GM10847 (cell line): ENCODE measurements around the gene RNF150.

Experiments
- POLR2A ChIP-seq: IDR thresholded peaks from 2 replicates; pipeline ENCODE4 v1.6.1; 2011; ENCODE audit not compliant: insufficient read length; ENCODE audit errors: extremely low read depth

RNF150 gene

GRCh38 chr4:141023051-141023450, 110.2 kb downstream of the RNF150 start:
- no peak for TF ChIP-seq POLR2A

DNA sequence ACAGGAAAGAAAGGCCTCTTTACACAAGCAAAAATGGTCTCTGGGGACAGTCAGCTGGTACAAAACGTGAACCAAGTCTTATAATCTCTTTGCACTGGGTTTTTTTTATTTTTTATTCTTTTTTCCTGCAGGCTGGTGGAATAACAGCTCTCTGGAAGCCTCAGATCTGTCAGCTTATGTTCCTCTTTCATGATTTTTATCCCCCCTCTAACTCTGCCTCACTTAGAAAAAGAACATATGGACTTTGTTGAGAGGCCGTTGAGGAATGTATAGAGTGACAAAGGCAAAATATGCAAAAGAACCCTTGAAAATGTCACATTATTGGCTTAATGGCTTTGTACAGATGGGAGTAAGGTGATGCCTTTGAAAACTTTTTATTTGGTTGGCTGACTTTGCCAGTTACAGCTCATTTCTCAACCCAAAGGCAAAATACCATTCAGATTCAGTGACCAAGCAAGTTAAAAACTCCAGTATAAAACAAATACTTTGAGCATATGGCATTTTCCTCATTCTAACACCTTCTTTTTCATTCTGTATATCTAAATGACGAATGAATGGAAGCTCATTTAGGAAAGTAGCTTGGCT, 111.1 kb downstream of the RNF150 start:
- no peak for TF ChIP-seq POLR2A

- TF ChIP-seq POLR2A: no peak
Observed at GRCh38 chr4:141021397-141022110, 111.7 kb downstream of the RNF150 start.

DNA sequence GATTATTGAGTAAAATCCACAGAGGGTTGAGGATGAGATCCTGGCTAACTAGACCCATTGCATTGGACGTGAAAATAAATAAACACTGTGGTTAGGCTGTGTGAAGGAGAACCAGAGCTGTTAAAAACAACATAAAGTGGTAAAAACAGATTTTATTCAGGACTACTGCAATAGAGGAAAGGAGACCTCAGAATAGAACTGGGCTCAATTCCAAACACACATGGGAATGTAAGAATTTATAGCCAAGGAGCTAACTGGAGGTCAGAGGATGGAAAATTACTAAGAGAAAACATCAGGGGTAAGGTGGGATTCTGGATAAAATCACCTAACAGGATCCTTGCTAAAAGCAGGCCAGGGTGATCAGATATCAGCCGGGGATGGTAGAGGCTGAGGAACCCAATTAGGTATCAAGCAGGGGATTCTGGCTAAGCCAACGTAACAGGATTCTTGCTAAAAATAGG, 112.4 kb downstream of the RNF150 start:
- no peak for TF ChIP-seq POLR2A

DNA sequence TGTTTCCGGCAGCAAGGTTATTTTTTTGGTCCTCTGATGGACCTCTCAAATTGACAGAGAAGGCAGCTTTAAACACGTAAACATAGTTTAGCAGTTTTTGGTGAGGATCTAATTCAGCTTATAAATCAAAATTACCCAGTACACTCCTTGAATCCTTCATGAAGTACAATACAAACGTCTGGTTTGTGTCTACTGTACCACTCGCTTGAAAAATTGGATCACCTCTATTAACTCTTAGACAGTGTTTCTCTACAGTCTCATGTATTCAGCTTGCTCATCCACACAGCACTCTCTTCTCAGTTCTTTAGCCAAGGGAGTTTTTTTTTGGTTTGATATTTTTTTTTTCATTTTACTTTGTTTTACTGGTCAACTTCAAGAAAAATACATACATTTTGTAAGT, 113.5 kb downstream of the RNF150 start:
- no peak for TF ChIP-seq POLR2A

DNA sequence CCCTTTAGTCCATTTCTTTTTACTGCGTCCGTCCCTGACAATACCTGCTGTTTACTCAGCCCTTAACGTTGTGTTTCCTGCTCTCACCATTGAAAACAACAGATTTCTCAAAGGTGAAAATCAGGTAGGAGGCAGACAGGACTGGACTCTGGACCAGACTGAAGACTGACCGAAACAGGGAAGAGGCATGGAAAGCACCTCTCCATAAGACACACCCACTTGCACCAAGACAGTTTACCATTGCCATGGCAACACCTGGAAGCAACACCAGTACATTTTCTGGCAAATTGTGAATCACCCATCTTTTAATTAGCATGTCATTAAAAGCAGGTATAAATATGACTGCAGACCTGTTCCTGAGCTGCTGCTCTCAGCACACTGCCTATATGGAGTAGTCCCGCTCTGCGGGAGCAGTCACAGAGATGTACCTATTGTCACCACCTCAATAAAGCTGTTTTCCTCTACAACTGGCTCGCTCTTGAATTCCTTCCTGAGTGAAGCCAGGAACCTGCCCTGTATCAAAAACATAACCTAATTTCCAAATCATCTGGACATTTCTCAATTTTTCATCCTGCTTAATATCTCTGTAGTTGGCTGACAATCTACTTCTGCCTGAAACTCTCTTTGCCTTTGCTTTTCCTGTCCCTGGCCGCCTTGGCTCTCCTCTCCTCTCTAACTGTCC, 117.0 kb downstream of the RNF150 start:
- no peak for TF ChIP-seq POLR2A

GRCh38 chr4:141013899-141014298, 119.4 kb downstream of the RNF150 start:
- no peak for TF ChIP-seq POLR2A

DNA sequence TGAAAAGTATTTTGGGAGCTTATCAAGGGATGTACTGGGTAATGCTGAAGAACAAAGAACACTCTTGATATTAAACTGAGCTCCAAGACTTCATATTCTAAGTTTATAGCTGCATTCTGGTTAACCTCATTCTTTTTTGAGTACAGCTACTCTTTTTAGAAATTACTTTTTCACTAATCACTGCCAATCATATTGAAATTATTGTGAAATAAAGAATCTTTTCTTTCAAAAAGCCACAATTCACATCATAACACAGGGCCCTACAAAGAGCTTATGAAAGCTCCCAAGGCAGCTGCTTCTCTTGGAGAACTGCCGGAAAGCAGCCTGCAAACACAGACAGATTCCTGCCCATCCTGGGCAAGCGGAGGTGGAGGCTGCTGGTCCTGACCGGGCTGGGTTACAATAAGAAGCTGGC, 121.4 kb downstream of the RNF150 start:
- TF ChIP-seq POLR2A: no peak

GRCh38 chr4:141009931-141010330, 123.3 kb downstream of the RNF150 start:
- no peak for TF ChIP-seq POLR2A

DNA sequence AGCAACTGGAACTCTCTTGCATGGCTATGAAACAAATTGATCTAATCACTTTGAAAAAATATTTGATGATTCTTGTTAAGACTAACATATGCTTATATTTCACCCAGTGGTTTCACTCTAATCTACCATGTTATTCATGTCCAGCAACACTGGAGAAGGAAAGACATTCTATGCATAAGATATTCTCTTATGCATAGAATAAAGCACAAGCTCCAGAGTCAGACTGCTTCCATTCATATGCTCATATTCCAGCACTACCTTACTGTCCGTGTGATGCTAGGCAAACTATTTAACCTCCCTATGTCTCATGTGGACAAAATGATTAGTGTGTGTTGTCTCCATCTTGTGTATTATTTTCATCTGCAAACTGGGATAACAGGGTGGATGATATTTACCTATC, 124.1 kb downstream of the RNF150 start:
- TF ChIP-seq POLR2A: no peak

- TF ChIP-seq POLR2A: no peak
Observed at GRCh38 chr4:141006242-141006802, 126.9 kb downstream of the RNF150 start.

GRCh38 chr4:141004823-141005222, 128.4 kb downstream of the RNF150 start:
- TF ChIP-seq POLR2A: no peak

- no peak for TF ChIP-seq POLR2A
Observed at GRCh38 chr4:141003193-141003592, 130.1 kb downstream of the RNF150 start.

DNA sequence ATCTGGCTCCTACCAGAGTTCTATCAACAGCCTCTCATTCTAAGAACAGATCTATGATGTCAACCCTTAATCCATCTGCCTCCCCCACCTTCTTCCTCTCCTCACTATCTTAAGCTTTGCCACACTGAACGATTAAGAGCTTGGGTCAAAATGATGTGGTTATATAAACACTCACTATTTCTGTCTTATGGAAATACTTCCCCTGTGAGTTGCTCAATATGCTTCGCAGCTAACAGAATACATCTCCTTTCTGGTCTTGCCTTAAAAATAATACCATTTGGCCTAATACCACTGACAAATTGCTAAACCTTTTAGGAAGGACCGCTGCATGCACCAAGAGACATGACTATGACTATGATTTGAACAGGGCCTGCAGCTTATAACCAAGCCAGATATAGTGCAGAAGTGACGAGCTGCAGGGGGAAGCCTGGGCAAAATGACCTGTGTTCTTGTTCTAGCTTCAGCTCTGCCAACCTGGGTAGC, 130.9 kb downstream of the RNF150 start:
- no peak for TF ChIP-seq POLR2A

DNA sequence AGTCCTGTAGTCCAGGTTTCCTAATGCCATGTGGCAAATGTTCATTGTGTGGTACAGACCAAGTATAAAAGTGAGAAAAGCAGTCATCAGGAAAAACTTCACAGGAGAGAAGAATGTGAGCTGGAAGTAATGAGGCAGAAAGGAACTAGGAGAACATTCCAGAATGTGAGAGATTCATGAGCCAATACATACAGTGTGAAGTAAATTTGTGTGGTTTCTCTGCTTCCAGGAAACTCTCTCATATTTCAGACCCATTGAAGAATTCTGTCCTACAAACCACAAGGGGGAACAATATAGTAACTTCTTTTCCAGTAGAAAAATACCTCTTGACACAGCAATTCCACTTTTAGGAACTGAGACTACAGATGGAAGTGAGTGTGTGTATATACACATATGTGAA, 136.5 kb downstream of the RNF150 start:
- no peak for TF ChIP-seq POLR2A

DNA sequence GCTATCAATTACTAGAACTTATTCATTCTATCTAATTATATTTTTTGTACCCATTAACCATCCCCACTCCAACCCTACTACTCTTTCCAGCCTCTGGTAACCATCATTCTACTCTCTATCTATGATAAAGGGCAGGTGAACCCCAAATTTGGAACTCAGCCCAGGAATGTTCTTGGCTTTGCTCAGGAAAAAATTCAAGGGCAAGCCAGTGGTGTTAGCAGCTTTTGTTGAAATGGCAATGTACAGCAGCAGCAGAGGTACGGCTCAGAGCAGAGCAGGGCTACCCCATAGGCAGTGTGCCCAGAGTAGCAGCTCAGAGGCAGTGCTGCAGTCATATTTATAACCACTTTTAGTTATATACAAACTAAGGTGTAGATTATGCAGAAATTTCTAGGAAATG, 138.2 kb downstream of the RNF150 start:
- TF ChIP-seq POLR2A: no peak
